ENCODE data around the gene ANG. TPM values are rescaled to one million over a fixed set of nuclear protein-coding genes. Genes with fewer than 3 reads are reported as not detected.

Gene ANG
- total and polyA plus RNA-seq, 2 experiments from 2014 or later, result 0.83 to 2.7 TPM

- Histone ChIP-seq H3K4me3 (peak overlapping the region; percentile 64), H3K9me3 (ENCODE audit: low read depth) (no peaks in the 10 kb centered on the region), H3K27ac (no peak overlapping the region), H3K27me3 (no peaks in the 10 kb centered on the region), H3K4me1 (ENCODE audit: low read depth) (no peaks in the 10 kb centered on the region), H3K36me3 (no peaks in the 10 kb centered on the region)
- DNase-seq (ENCODE audit: low read depth in 1 of 2, low spot score in 1 of 2), result no peak
- no peak for TF ChIP-seq CTCF (IDR thresholded peaks at IDR 0.05; ENCODE audit: low read depth, low read length)
These were observed 8.2 kb upstream of the ANG start for GRCh38 chr14:20680363-20680762.

GRCh38 chr14:20680843-20681347 lies 7.7 kb upstream of the ANG start:
- peak overlapping the region; percentile 93 for H3K27ac ChIP-seq

GRCh38 chr14:20681348-20682126 lies 7.0 kb upstream of the ANG start:
- no peaks in the 10 kb centered on the region for H3K27me3 ChIP-seq
- peak; percentile 77 to 92 for DNase-seq (ENCODE audit: low read depth in 1 of 2, low spot score in 1 of 2)
- H3K4me1 ChIP-seq (ENCODE audit: low read depth), result no peaks in the 10 kb centered on the region
- H3K36me3 ChIP-seq, result no peaks in the 10 kb centered on the region
- no peak for TF ChIP-seq CTCF (IDR thresholded peaks at IDR 0.05; ENCODE audit: low read depth, low read length)
- peak overlapping the region; percentile 93 for H3K27ac ChIP-seq
- H3K4me3 ChIP-seq, result peak overlapping the region; percentile 64
- no peaks in the 10 kb centered on the region for H3K9me3 ChIP-seq (ENCODE audit: low read depth)

More at GRCh38 chr14:20680843-20681347, 7.7 kb upstream of the ANG start:
- H3K27me3 ChIP-seq, result no peaks in the 10 kb centered on the region
- DNase-seq (ENCODE audit: low read depth in 1 of 2, low spot score in 1 of 2), result no peak
- no peaks in the 10 kb centered on the region for H3K9me3 ChIP-seq (ENCODE audit: low read depth)
- H3K4me1 ChIP-seq (ENCODE audit: low read depth), result no peaks in the 10 kb centered on the region
- TF ChIP-seq CTCF (IDR thresholded peaks at IDR 0.05; ENCODE audit: low read depth, low read length), result no peak
- H3K36me3 ChIP-seq, result no peaks in the 10 kb centered on the region
- peak overlapping the region; percentile 64 for H3K4me3 ChIP-seq

- DNase-seq (ENCODE audit: low read depth in 1 of 2, low spot score in 1 of 2), result no peak
- Histone ChIP-seq H3K4me1 (ENCODE audit: low read depth) (no peaks in the 10 kb centered on the region), H3K4me3 (peak overlapping the region; percentile 64), H3K27ac (peak overlapping the region; percentile 93), H3K36me3 (no peaks in the 10 kb centered on the region), H3K9me3 (ENCODE audit: low read depth) (no peaks in the 10 kb centered on the region), H3K27me3 (no peaks in the 10 kb centered on the region)
- peak; percentile 5 for TF ChIP-seq CTCF (IDR thresholded peaks at IDR 0.05; ENCODE audit: low read depth, low read length)
These were observed 6.5 kb upstream of the ANG start for GRCh38 chr14:20682127-20682434.

- Histone ChIP-seq H3K27me3 (no peaks in the 10 kb centered on the region), H3K36me3 (no peaks in the 10 kb centered on the region), H3K9me3 (ENCODE audit: low read depth) (no peaks in the 10 kb centered on the region), H3K4me3 (peak overlapping the region; percentile 64), H3K27ac (peak overlapping the region; percentile 93), H3K4me1 (ENCODE audit: low read depth) (no peaks in the 10 kb centered on the region)
- no peak for TF ChIP-seq CTCF (IDR thresholded peaks at IDR 0.05; ENCODE audit: low read depth, low read length)
- DNase-seq (ENCODE audit: low read depth in 1 of 2, low spot score in 1 of 2), result peak; percentile 92 to 95
These were observed 6.0 kb upstream of the ANG start for GRCh38 chr14:20682435-20683124.

All from cardiac muscle cell (in vitro differentiated cells and primary cell).